IgD-negative memory B cell (primary cell): ENCODE measurements around the gene EMX1. TPM values are rescaled to one million over a fixed set of nuclear protein-coding genes. Genes with fewer than 3 reads are reported as not detected.

Experiments used
- H3K27ac Mint-ChIP-seq, 3 donors: one replicate each; pipeline ENCODE4 v1.8.0; 2020 to 2022; ENCODE audit warnings: mild to moderate bottlenecking in 3 of 3, mixed read lengths in 3 of 3, moderate library complexity in 1 of 3
- H3K27me3 Mint-ChIP-seq: one replicate; pipeline ENCODE4 v1.8.0; 2021; ENCODE audit warnings: mixed read lengths
- H3K36me3 Mint-ChIP-seq: one replicate; pipeline ENCODE4 v1.8.0; 2020; ENCODE audit warnings: mild to moderate bottlenecking, mixed read lengths
- H3K4me1 Mint-ChIP-seq, 3 donors: one replicate each; pipeline ENCODE4 v1.8.0; 2020 to 2022; ENCODE audit warnings: mixed read lengths in 3 of 3, mild to moderate bottlenecking in 1 of 3
- H3K4me3 Mint-ChIP-seq, 4 donors: one replicate each; pipeline ENCODE4 v1.8.0; 2020 to 2022; ENCODE audit warnings: mild to moderate bottlenecking in 4 of 4, mixed read lengths in 4 of 4, moderate library complexity in 3 of 4
- H3K9me3 Mint-ChIP-seq, 3 donors: one replicate each; pipeline ENCODE4 v1.8.0; 2020 to 2021; ENCODE audit warnings: mixed read lengths in 3 of 3, mild to moderate bottlenecking in 1 of 3
- polyA plus RNA-seq: library from polyadenylated mRNA; unstranded; fragments of 300-500 nt; fragmentation: Illumina TruSeq; gene quantifications from one replicate; pipeline ENCODE4 v1.2.3, GENCODE V29; 2021

The EMX1 gene
- polyA plus RNA-seq, 1 donor from 2014 or later = not detected

GRCh38 chr2:72940361-72940760 is 23.0 kb downstream of the EMX1 start:
- H3K27ac Mint-ChIP-seq = no peak overlapping the region
- H3K9me3 Mint-ChIP-seq = no peaks in the 10 kb centered on the region
- peaks cover 0 to 3% (median 0%) of the 10 kb centered on the region in 3 donors for H3K4me1 Mint-ChIP-seq
- H3K4me3 Mint-ChIP-seq = no peak overlapping the region
- peaks cover 5% of the 10 kb centered on the region for H3K27me3 Mint-ChIP-seq
- peaks cover 1% of the 10 kb centered on the region for H3K36me3 Mint-ChIP-seq

- H3K9me3 Mint-ChIP-seq = no peaks in the 10 kb centered on the region
- no peak overlapping the region for H3K4me3 Mint-ChIP-seq
- no peak overlapping the region for H3K27ac Mint-ChIP-seq
- H3K27me3 Mint-ChIP-seq = peaks cover 4% of the 10 kb centered on the region
- peaks cover 2% of the 10 kb centered on the region for H3K36me3 Mint-ChIP-seq
- H3K4me1 Mint-ChIP-seq = peaks cover 0 to 3% (median 0%) of the 10 kb centered on the region in 3 donors
These were observed 23.5 kb downstream of the EMX1 start for GRCh38 chr2:72940786-72941185.

DNA sequence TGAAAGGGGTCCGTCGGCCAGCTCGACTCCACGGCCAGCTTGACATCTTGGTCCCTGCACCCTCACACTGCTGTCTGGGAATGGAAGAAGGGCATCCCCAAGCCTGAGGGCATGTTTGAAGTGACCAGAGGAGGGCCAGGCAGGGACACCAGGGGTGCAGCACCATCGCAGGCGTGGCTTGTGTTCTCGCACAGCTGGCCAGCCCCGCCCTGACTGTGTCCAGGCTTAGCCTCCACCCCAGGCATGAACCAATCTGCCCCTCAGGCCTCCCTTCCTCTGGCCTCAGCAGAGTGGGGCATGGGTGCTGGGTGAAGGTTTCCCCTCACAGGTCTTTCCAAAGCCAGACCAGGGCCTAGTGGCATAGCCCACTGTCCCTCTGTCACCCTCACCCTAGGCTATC is 25.0 kb downstream of the EMX1 start:
- Mint-ChIP-seq H3K4me1 (peaks cover 0 to 5% (median 0%) of the 10 kb centered on the region in 3 donors), H3K36me3 (peaks cover 2% of the 10 kb centered on the region), H3K4me3 (no peak overlapping the region), H3K27ac (no peak overlapping the region), H3K27me3 (peaks cover 1% of the 10 kb centered on the region), H3K9me3 (no peaks in the 10 kb centered on the region)

DNA sequence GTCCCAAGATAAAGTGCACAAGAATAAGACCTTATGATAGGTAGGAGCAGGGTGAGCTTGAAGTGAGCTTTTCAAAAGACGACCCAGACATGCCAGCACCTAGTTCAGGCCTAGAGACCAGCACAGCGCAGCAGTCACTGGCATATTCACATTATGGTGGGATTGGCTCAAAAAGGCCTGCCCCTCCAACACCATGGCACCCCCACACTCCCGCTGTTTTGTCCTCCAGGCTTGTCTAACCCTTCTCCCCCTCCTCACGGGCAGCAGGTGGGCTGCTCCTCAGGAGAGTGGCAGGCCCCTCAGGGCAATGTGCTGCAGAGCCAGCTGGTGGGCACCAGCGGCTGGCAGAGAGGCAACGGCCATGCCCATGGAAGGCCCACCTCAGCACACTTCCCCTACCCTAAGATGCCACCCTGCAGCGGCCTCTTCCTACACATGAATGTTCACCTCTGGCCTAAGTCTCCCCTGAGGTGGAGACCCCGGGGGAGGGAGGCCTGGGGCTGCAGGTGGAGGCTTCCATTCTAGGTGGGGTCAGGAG is 25.6 kb downstream of the EMX1 start:
- Mint-ChIP-seq H3K4me3 (no peak overlapping the region), H3K36me3 (peaks cover 2% of the 10 kb centered on the region), H3K9me3 (no peaks in the 10 kb centered on the region), H3K4me1 (peaks cover 0 to 5% (median 0%) of the 10 kb centered on the region in 3 donors), H3K27ac (no peak overlapping the region), H3K27me3 (peaks cover 1% of the 10 kb centered on the region)

- Mint-ChIP-seq H3K9me3 (no peaks in the 10 kb centered on the region), H3K27ac (no peak overlapping the region), H3K27me3 (peaks cover 1% of the 10 kb centered on the region), H3K36me3 (peaks cover 2% of the 10 kb centered on the region), H3K4me3 (no peak overlapping the region), H3K4me1 (peaks cover 0 to 5% (median 0%) of the 10 kb centered on the region in 3 donors)
These were observed 26.4 kb downstream of the EMX1 start for GRCh38 chr2:72943540-72944395.

DNA sequence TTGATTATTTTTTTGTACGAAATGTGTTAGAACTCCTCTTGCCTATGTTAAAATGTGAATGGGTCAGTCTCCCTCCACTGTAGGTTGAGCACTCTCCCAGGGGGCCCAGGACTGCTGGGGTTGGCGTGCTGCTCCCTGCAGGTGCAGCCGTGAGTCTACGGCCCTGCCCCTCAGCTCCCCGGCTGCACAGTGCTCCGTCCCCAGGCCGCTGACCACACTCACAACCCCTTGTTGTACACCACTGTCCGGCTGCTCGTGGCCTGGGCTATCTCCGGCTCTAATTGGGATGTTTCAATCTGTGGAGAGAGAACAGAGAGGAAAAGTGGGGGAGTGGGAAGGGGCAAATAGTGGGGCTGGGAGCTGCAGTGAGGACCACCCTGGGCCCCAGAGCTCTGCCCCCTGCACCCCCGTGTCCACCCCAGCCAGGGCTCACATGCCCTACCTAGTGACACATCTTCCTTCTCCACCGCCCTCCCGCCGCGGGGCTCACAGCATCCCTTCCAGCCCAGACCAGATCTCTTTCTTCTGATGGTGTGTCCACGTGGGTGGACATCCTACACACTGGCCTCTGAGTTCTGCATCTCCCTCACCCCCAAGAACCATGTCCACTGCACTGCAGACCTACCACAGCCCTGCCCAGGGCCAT is 27.6 kb downstream of the EMX1 start:
- Mint-ChIP-seq H3K4me1 (peaks cover 0 to 5% (median 0%) of the 10 kb centered on the region in 3 donors), H3K27me3 (peaks cover 1% of the 10 kb centered on the region), H3K4me3 (no peak overlapping the region), H3K9me3 (no peaks in the 10 kb centered on the region), H3K36me3 (peaks cover 2% of the 10 kb centered on the region), H3K27ac (no peak overlapping the region)

- H3K27me3 Mint-ChIP-seq = peaks cover 1% of the 10 kb centered on the region
- H3K9me3 Mint-ChIP-seq = no peaks in the 10 kb centered on the region
- no peak overlapping the region for H3K4me3 Mint-ChIP-seq
- H3K36me3 Mint-ChIP-seq = peaks cover 2% of the 10 kb centered on the region
- H3K27ac Mint-ChIP-seq = no peak overlapping the region
- peaks cover 0 to 5% (median 0%) of the 10 kb centered on the region in 3 donors for H3K4me1 Mint-ChIP-seq
These were observed 28.2 kb downstream of the EMX1 start for GRCh38 chr2:72945450-72946019.

GRCh38 chr2:72946466-72946865 is 29.1 kb downstream of the EMX1 start:
- no peaks in the 10 kb centered on the region for H3K9me3 Mint-ChIP-seq
- peak overlapping the region in 1 of 3 donors; percentile 50 for H3K27ac Mint-ChIP-seq
- H3K36me3 Mint-ChIP-seq = peaks cover 2% of the 10 kb centered on the region
- H3K4me3 Mint-ChIP-seq = peak overlapping the region in 2 of 4 donors; percentile 65 to 68
- peaks cover 0 to 5% (median 0%) of the 10 kb centered on the region in 3 donors for H3K4me1 Mint-ChIP-seq
- H3K27me3 Mint-ChIP-seq = peaks cover 1% of the 10 kb centered on the region

GRCh38 chr2:72947952-72948830 is 30.9 kb downstream of the EMX1 start:
- H3K27ac Mint-ChIP-seq = no peak overlapping the region
- no peaks in the 10 kb centered on the region for H3K9me3 Mint-ChIP-seq
- H3K4me1 Mint-ChIP-seq = peaks cover 0 to 5% (median 0%) of the 10 kb centered on the region in 3 donors

GRCh38 chr2:72949045-72949444 is 31.7 kb downstream of the EMX1 start:
- Mint-ChIP-seq H3K4me3 (no peak overlapping the region), H3K36me3 (peaks cover 2% of the 10 kb centered on the region), H3K27me3 (peaks cover 1% of the 10 kb centered on the region), H3K27ac (no peak overlapping the region), H3K9me3 (no peaks in the 10 kb centered on the region), H3K4me1 (peaks cover 0 to 5% (median 0%) of the 10 kb centered on the region in 3 donors)

More at GRCh38 chr2:72947952-72948830, 30.9 kb downstream of the EMX1 start:
- H3K4me3 Mint-ChIP-seq = no peak overlapping the region
- peaks cover 2% of the 10 kb centered on the region for H3K36me3 Mint-ChIP-seq
- H3K27me3 Mint-ChIP-seq = peaks cover 1% of the 10 kb centered on the region

GRCh38 chr2:72949642-72950041 is 32.3 kb downstream of the EMX1 start:
- Mint-ChIP-seq H3K27ac (no peak overlapping the region), H3K4me3 (no peak overlapping the region), H3K27me3 (peaks cover 1% of the 10 kb centered on the region), H3K9me3 (no peaks in the 10 kb centered on the region), H3K4me1 (peaks cover 0 to 5% (median 0%) of the 10 kb centered on the region in 3 donors), H3K36me3 (peaks cover 2% of the 10 kb centered on the region)

GRCh38 chr2:72950558-72951255 is 33.4 kb downstream of the EMX1 start:
- Mint-ChIP-seq H3K27ac (no peak overlapping the region), H3K9me3 (no peaks in the 10 kb centered on the region), H3K4me3 (no peak overlapping the region), H3K36me3 (no peaks in the 10 kb centered on the region), H3K27me3 (peaks cover 1% of the 10 kb centered on the region), H3K4me1 (peaks cover 0 to 2% (median 0%) of the 10 kb centered on the region in 3 donors)

- Mint-ChIP-seq H3K27ac (no peak overlapping the region), H3K9me3 (no peaks in the 10 kb centered on the region), H3K4me1 (peaks cover 0 to 2% (median 0%) of the 10 kb centered on the region in 3 donors), H3K4me3 (no peak overlapping the region), H3K36me3 (no peaks in the 10 kb centered on the region), H3K27me3 (peaks cover 1% of the 10 kb centered on the region)
These were observed 34.2 kb downstream of the EMX1 start for GRCh38 chr2:72951303-72952095.
